ENCODE results near the gene NCOA3. TPM values are rescaled to one million over a fixed set of nuclear protein-coding genes. Genes with fewer than 3 reads are reported as not detected.

NCOA3 gene
- total and polyA plus RNA-seq, 2 donors (not counting 1 experiment from before 2014, with no cell fraction given) = 22.3 to 23.1 TPM

GRCh38 chr20:47668313-47669151 lies 166.8 kb downstream of the NCOA3 start:
- no peak overlapping the region for H3K4me2 ChIP-seq (ENCODE audit: extremely low read depth, insufficient read depth, low read length)
- no peaks in the 10 kb centered on the region for H3K9me3 ChIP-seq (ENCODE audit: control insufficient read depth, insufficient read depth, low read depth, low read length)
- H3K79me2 ChIP-seq (ENCODE audit: control insufficient read depth, insufficient read depth, low read length) = no peaks in the 10 kb centered on the region
- no peak overlapping the region for H3K9ac ChIP-seq (ENCODE audit: insufficient read depth, low read length)
- no peaks in the 10 kb centered on the region for H4K20me1 ChIP-seq (ENCODE audit: control insufficient read depth, extremely low read depth, insufficient read depth, low read length)
- TF ChIP-seq CTCF (conservative IDR thresholded peaks at IDR 0.05 in 1 of 2, IDR thresholded peaks at IDR 0.05 in 1 of 2; ENCODE audit: low read depth in 1 of 2, low read length in 2 of 2) (no peak), EZH2 (IDR thresholded peaks at IDR 0.05; ENCODE audit: low read length, missing control alignments) (no peak)
- no peak overlapping the region for H3K4me3 ChIP-seq (replicated peaks in 1 of 4; ENCODE audit: control extremely low read depth in 1 of 4, insufficient read depth in 1 of 4, low read depth in 3 of 4, low read length in 4 of 4)
- no peak overlapping the region for H2AFZ ChIP-seq (ENCODE audit: low read length)
- H3K27ac ChIP-seq (ENCODE audit: insufficient read depth, low read length) = no peak overlapping the region
- H3K4me1 ChIP-seq (ENCODE audit: control insufficient read depth, extremely low read depth, insufficient read depth, low read length) = no peaks in the 10 kb centered on the region
- no peaks in the 10 kb centered on the region for H3K36me3 ChIP-seq (ENCODE audit: control insufficient read depth, insufficient read depth, low read length)
- no peaks in the 10 kb centered on the region for H3K27me3 ChIP-seq (ENCODE audit: control insufficient read depth, insufficient read depth, low read length)
- no peak for DNase-seq (ENCODE audit: low read depth in 2 of 2)

GRCh38 chr20:47669152-47669425 lies 167.4 kb downstream of the NCOA3 start:
- no peak for DNase-seq (ENCODE audit: low read depth in 2 of 2)
- Histone ChIP-seq H3K9ac (ENCODE audit: insufficient read depth, low read length) (no peak overlapping the region), H3K79me2 (ENCODE audit: control insufficient read depth, insufficient read depth, low read length) (no peaks in the 10 kb centered on the region)

GRCh38 chr20:47669489-47669888 lies 167.8 kb downstream of the NCOA3 start:
- H3K4me3 ChIP-seq (replicated peaks in 1 of 4; ENCODE audit: control extremely low read depth in 1 of 4, insufficient read depth in 1 of 4, low read depth in 3 of 4, low read length in 4 of 4) = no peak overlapping the region
- no peak overlapping the region for H3K4me2 ChIP-seq (ENCODE audit: extremely low read depth, insufficient read depth, low read length)
- no peaks in the 10 kb centered on the region for H3K4me1 ChIP-seq (ENCODE audit: control insufficient read depth, extremely low read depth, insufficient read depth, low read length)
- H3K27me3 ChIP-seq (ENCODE audit: control insufficient read depth, insufficient read depth, low read length) = no peaks in the 10 kb centered on the region
- no peaks in the 10 kb centered on the region for H3K79me2 ChIP-seq (ENCODE audit: control insufficient read depth, insufficient read depth, low read length)
- no peak overlapping the region for H3K9ac ChIP-seq (ENCODE audit: insufficient read depth, low read length)
- no peak for DNase-seq (ENCODE audit: low read depth in 2 of 2)
- no peak overlapping the region for H2AFZ ChIP-seq (ENCODE audit: low read length)
- H3K9me3 ChIP-seq (ENCODE audit: control insufficient read depth, insufficient read depth, low read depth, low read length) = no peaks in the 10 kb centered on the region
- no peaks in the 10 kb centered on the region for H3K36me3 ChIP-seq (ENCODE audit: control insufficient read depth, insufficient read depth, low read length)
- H4K20me1 ChIP-seq (ENCODE audit: control insufficient read depth, extremely low read depth, insufficient read depth, low read length) = no peaks in the 10 kb centered on the region
- no peak for TF ChIP-seq CTCF (conservative IDR thresholded peaks at IDR 0.05 in 1 of 2, IDR thresholded peaks at IDR 0.05 in 1 of 2; ENCODE audit: low read depth in 1 of 2, low read length in 2 of 2)
- no peak for TF ChIP-seq EZH2 (IDR thresholded peaks at IDR 0.05; ENCODE audit: low read length, missing control alignments)
- H3K27ac ChIP-seq (ENCODE audit: insufficient read depth, low read length) = no peak overlapping the region

More at GRCh38 chr20:47669152-47669425, 167.4 kb downstream of the NCOA3 start:
- Histone ChIP-seq H3K27ac (ENCODE audit: insufficient read depth, low read length) (no peak overlapping the region), H4K20me1 (ENCODE audit: control insufficient read depth, extremely low read depth, insufficient read depth, low read length) (no peaks in the 10 kb centered on the region), H3K27me3 (ENCODE audit: control insufficient read depth, insufficient read depth, low read length) (no peaks in the 10 kb centered on the region), H2AFZ (ENCODE audit: low read length) (no peak overlapping the region), H3K9me3 (ENCODE audit: control insufficient read depth, insufficient read depth, low read depth, low read length) (no peaks in the 10 kb centered on the region), H3K4me1 (ENCODE audit: control insufficient read depth, extremely low read depth, insufficient read depth, low read length) (no peaks in the 10 kb centered on the region), H3K36me3 (ENCODE audit: control insufficient read depth, insufficient read depth, low read length) (no peaks in the 10 kb centered on the region), H3K4me2 (ENCODE audit: extremely low read depth, insufficient read depth, low read length) (no peak overlapping the region), H3K4me3 (replicated peaks in 1 of 4; ENCODE audit: control extremely low read depth in 1 of 4, insufficient read depth in 1 of 4, low read depth in 3 of 4, low read length in 4 of 4) (no peak overlapping the region)
- no peak for TF ChIP-seq CTCF (conservative IDR thresholded peaks at IDR 0.05 in 1 of 2, IDR thresholded peaks at IDR 0.05 in 1 of 2; ENCODE audit: low read depth in 1 of 2, low read length in 2 of 2)
- no peak for TF ChIP-seq EZH2 (IDR thresholded peaks at IDR 0.05; ENCODE audit: low read length, missing control alignments)
